ENCODE measurements around the gene TNFRSF18.
"Not testable (repeated sequence)": the region's sequence is repeated elsewhere in the genome, so short reads cannot be mapped to it uniquely, and the experiment has no call there.

The TNFRSF18 gene

GRCh38 chr1:1178794-1179331 lies 27.5 kb downstream of the TNFRSF18 start:
- TF ChIP-seq CTCF (IDR thresholded peaks at IDR 0.05; ENCODE audit: control extremely low read depth, extremely low read depth, low read depth, missing control alignments) = no peak
- ChIA-PET POLR2A (no interaction called here), CTCF (no interaction called here)
- DNase-seq (ENCODE audit: extremely low spot score) = no peak

GRCh38 chr1:1177452-1178206 lies 28.8 kb downstream of the TNFRSF18 start:
- no peak for TF ChIP-seq CTCF (IDR thresholded peaks at IDR 0.05; ENCODE audit: control extremely low read depth, extremely low read depth, low read depth, missing control alignments)
- CTCF ChIA-PET = no interaction called here
- no peak for DNase-seq (ENCODE audit: extremely low spot score)
- POLR2A ChIA-PET = interaction anchor here (0.7 kb wide), 1 partner anchor 137 kb away, joined by 4 read pairs; no protein-coding TSS in a partner anchor

GRCh38 chr1:1176931-1177330 lies 29.5 kb downstream of the TNFRSF18 start:
- no peak for TF ChIP-seq CTCF (IDR thresholded peaks at IDR 0.05; ENCODE audit: control extremely low read depth, extremely low read depth, low read depth, missing control alignments)
- POLR2A ChIA-PET = no interaction called here
- CTCF ChIA-PET = no interaction called here
- no peak for DNase-seq (ENCODE audit: extremely low spot score)

GRCh38 chr1:1176063-1176761 lies 30.2 kb downstream of the TNFRSF18 start:
- DNase-seq (ENCODE audit: extremely low spot score); CTCF ChIA-PET; POLR2A ChIA-PET: not testable (repeated sequence)

- ChIA-PET CTCF (no interaction called here), POLR2A (no interaction called here)
- TF ChIP-seq CTCF (IDR thresholded peaks at IDR 0.05; ENCODE audit: control extremely low read depth, extremely low read depth, low read depth, missing control alignments) = no peak
- DNase-seq (ENCODE audit: extremely low spot score) = no peak
These were observed 30.9 kb downstream of the TNFRSF18 start for GRCh38 chr1:1175221-1176062.

GRCh38 chr1:1173793-1174415 lies 32.5 kb downstream of the TNFRSF18 start, which contains the start of gene TTLL10:
Gene TTLL10 (plus strand): TSS chr1:1173880. CDS start chr1:1179216, 5,336 bp downstream.
- TF ChIP-seq CTCF (IDR thresholded peaks at IDR 0.05; ENCODE audit: control extremely low read depth, extremely low read depth, low read depth, missing control alignments) = no peak
- CTCF ChIA-PET = interaction anchor here (1.0 to 1.6 kb wide), 2 partner anchors 52 to 189 kb away, joined by 3 to 7 read pairs; no protein-coding TSS in a partner anchor
- DNase-seq (ENCODE audit: extremely low spot score) = no peak

More at GRCh38 chr1:1173793-1174415, 32.5 kb downstream of the TNFRSF18 start, which contains the start of gene TTLL10:
- POLR2A ChIA-PET = no interaction called here
